Activated effector memory CD4-positive, alpha-beta T cell treated with anti-CD3 and anti-CD28 coated beads, Interleukin-2, amount 50 U/mL, for 16 hours (primary cell): ENCODE measurements around the gene GPHA2.

ENCODE experiments used
- DNase-seq: peaks from one replicate; pipeline ENCODE4 v3.0.0-alpha.2; 2020

The GPHA2 gene

DNA sequence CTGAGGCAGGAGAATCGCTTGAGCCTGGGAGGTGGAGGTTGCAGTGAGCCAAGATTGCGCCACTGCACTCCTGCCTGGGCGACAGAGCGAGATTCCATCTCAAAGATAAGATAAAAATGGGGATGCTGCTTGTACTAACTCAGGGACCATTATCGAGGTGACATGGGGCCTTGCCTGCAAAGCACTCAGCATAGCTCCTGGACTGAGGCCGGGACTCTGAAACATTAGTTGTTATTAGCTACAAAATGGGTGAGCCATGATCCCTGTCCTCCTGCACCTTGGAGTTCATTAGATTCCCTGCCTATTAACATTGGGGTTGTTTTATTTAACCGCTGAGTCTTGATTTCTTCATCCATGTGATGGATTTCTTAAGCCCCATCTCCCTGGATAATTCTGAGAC, 6.1 kb downstream of the GPHA2 start:
- no peak for DNase-seq

DNA sequence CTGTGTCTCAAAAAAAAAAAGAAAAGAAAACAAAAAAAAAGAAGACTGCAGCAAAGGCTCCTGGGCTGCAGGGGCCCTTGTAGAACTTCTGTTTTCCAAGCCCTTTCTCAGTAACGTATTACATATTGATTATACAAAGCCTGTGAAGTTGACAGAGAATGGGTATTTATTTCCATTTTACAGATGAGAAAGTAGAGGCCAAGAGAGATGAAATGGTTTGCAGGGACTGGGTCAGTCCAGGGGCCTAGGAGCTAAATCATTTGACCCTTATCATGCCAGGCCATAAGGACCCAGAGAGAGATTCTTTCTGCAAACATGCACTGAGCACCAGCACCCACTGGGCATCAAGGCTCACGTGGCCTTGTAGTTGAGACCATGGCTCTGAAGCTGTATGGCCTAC, 6.7 kb downstream of the GPHA2 start:
- no peak for DNase-seq

DNA sequence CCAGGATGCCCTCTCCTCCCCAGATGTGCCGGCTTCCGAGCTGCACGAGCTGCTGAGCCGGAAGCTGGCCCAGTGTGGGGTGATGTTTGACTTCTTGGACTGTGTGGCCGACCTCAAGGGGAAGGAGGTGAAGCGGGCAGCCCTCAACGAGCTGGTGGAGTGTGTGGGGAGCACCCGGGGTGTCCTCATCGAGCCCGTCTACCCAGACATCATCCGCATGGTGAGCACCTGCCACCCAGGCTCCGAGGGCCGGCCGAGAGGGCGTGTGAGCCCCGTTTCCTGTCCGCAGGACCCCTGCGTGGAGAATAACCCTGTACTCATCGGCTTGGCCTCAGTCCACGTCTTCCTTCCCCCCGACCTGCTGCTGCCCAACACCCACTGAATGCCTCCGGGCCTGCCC, 9.0 kb downstream of the GPHA2 start:
- no peak for DNase-seq

DNA sequence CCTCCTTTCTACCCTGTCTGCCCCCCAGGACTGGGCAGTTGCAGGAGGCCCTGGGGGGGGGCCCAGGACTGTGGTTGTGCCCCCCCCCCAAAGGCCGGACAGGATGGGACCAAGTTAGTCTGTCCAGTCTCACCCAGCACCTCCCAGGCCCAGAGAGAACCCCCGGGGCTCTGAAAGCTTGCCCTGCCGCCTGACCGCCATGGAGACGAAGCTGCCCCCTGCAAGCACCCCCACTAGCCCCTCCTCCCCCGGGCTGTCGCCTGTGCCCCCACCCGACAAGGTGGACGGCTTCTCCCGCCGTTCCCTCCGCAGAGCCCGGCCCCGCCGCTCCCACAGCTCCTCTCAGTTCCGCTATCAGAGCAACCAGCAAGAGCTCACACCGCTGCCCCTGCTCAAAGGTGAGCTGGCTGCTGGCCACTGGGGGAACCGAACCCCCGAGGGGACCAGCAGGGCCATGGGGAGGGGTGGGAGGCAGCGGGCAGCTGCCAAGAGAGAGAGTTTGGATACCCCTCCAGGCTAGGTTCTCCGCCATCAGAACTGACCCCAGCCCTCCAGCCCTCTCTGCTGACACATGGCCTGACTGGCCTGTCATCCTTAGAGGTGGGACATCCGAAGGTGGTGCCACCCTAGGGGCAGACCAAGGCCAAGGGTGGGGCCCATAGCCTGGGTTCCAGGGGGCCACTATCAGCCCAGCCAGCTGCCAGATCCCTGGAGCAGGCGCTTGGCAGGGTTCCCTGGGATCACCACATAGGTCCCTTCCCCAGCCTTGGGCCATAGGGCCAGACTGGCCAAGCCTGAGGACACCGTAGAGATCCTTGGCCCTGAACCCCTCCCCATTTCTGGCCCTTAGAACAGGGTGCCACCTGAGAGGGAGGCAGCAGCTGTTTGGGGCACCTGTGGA, 9.9 kb downstream of the GPHA2 start:
- DNase-seq = no peak

DNA sequence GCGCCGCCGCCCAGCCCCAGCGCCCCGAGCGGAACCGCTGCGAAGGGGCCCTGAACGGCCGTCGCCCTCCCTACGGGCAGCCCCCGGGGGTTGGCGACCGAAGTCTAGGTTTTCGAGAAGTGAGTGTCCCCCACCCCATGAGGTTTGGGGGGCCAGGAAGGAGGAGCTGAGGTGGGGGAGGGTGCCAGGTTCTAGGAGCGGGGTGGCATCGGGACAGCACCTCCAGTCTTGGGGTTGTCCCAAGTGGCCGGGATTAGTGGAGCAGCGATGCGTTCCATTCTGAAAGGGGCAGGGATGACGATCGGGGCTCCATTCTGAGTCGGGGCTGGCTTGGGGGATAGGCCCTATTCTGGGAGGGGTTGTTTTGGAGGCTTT, 10.8 kb downstream of the GPHA2 start:
- DNase-seq = no peak

DNA sequence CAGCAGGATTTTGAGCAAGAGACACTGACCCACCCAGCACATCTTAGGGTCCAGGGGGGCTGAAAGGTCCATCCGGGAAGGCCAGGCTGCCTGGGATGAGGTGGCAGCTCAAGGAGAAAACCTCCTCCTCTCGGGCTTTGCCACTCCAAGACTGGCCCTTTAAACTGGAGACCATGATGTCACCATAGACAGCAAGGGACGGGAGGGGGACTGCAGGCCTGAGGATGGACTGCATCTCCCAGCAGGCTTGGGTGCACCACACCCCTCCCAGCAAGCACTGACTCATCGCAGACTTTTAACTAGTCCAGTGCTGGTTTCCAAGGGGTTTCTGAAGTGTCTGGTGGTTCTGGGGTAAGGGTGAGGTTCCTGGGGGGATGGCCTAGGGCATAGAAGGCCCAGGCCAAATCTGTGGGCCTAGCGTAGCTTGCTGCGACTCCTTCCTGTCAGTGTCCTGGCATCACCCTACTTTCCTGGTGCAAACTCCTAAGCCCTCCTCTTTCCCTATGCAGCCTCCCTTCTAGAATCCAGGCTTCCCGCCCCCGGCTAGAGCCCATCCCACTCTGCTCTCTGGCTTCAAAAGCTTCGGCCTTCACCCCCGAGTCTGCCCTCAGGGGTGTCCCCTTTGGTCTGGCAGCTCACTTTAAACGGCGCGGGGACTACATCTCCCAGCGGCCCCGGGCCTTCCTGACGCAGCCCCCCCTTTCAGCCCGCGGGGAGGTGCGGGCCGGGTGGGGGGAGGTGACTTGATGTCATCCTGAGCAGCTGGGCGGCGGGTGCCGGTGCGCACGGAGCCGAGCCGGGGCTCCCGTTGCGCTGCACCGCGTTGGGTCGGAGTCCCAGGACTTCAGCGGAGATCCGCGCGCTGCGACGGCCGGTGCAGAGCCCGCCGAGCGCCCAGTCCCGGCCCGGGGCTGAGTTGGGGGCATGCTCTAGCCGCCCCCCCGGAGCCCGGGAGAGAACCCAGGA, 11.5 kb downstream of the GPHA2 start, which contains the start of gene PPP2R5B:
Gene PPP2R5B (plus strand): TSS at position 746 of the 966 bp plus-strand sequence. CDS start 1,046 bp downstream, outside the sequence.
- DNase-seq = peak; percentile 97

DNA sequence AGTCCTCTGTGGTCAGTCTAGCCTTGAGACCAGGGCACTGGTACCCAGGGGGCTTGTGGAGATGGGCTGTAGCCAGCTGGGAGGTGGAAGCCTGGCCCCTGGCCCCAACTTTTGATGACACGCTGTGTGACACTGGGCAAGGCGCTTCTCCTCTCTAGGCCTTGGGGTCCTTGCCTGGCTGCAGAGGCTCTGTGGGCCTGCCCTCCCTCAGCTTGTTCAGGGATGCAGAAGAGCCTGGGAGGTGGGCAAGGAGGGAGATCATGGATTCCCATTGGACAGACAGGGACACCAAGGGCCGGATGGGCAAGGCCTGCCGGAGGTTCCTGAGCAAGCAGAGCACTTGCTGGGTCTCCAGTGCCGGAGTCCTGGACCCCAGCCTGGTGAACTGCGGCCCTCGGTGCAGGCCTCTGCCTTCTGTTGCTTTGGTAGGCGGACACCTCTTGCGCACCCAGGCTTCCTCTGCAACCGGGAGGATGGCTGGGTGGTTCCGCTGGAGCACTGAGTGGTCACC, 12.5 kb downstream of the GPHA2 start:
- no peak for DNase-seq

DNA sequence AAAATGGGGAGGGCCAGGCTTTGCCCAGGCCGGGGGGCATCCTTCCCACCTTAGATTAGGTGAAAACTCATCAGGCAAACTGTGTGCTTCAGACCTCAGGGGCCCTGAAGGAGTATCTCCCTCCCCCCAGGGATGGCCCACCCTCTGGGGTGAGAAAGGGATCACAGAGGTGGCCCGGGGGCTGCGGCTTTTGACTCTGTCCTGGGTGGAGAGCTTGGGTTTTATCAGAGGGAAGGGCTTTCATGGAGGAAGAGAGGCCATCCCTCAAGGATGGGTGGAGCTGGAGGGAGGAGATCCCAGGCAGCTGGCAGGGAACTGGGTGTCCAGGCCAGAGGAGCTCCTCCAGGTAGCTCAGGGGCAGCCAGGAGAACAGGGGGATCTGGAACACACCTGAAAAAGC, 14.3 kb downstream of the GPHA2 start:
- DNase-seq = no peak

DNA sequence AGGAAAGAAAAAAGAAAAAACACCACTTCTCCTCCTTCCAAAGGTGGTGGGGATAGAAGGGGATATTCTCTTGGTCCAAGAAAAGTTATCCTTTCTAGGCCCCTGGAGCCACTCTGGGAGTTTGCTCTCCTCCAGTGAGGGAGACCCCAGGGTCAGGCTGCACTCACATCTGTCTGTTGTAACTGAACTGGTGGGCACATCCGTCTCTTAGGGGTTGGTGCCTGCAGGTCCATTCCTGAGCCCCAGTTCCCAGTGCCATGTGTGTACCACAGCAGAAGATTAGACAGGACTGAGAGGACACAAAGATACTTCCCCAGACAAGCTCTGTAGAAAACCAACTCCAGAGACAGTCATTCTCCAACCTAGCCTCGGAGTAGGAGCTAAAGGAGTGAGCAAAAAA, 15.6 kb downstream of the GPHA2 start:
- no peak for DNase-seq

DNA sequence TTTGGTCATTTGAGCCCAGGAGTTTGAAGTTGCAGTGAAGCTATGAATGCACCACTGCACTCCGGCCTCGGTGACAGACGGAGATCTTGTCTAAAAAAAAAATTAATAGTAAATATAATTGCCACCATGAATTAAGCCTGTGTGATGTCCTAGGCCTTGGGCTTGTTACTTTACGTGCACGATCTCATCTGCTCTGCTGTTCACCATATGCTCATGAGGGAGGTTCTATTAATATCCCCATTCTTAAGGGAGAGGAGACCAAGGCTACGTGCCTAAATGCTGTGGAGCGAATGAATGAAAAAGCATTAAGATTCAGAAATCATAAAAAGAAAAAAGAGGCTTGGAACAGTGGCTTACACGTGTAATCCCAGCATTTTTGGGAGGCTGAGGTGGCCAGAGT, 16.1 kb downstream of the GPHA2 start:
- no peak for DNase-seq

DNA sequence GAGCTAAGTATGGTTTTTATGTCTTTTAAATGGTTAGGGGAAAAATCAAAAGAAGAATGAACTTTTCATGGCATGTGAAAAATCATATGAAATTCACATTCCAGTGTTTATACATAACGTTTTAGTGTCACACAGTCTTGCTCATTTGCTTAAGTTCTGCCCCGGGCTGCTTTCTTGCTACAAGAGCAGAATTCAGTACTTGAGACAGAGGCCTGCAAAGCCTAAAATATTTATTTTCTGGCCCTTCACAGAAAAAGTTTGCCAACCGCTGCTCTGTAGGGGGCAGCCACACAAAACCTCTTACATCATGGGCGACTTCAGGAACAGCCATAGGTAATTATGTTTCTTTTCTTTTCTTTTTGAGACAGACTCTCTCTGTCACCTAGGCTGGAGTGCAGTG, 17.7 kb downstream of the GPHA2 start:
- DNase-seq = no peak

DNA sequence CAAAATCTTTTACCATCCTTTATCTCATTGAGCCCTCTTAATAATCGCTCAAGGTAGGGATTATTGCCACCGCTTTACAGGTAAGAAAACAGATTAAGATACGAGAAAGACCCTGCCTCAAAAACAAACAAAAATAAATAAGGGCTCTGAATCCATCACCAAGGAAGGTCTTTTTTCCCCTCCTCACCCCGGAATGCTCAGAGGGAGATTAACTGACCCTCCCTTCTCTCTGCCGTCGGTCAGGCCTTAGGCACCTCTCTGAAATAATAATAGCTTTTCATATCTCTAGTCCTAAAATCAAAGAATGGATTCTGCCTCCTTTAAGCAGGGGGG, 18.1 kb downstream of the GPHA2 start:
- DNase-seq = no peak

DNA sequence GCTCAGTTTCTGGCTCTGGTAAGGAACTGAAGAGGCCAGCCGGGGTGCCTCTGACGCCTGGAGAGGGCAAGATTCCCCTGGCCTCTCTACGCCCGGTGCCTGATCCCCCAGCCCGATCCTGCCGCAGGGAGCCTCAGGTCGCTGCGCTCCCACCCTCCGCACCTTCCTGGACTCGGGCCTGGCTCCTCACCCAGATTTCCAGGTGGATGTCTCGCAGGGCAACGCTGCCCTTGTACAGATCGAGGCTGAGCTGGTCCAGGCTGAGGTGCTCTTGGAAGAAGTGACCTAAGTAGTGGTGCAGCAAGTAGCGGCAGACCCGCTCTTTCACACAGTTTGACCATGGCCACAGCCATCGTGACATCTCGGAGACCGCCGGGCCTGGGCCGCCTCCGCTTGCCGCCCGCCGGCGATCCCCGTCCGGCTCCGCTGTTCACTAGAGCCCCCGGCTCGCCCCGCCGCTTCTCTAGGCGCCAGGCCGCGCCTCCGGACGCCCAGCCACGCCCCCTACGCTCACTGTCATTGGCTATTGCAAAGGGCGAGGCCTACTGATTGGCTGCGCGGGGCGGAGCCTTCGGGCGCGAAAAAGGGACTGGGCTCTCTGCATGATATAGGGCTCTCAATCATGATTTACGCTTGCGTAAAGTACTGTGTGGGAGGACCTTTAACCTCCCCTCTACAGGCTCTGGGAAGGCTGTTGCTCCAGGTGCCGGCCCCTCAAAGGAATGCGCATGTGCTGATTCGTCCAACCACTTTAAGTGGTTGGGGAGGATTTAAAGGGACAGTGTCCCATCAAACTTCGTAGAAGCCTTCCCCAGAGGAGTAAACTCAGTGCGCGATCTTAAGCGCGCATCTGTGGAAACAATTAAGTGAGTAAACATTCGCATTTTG, 18.7 kb downstream of the GPHA2 start, which contains the start of gene ATG2A:
Gene ATG2A (minus strand): TSS at position 435 of the 888 bp plus-strand sequence. CDS start 74 bp downstream, at position 361.
- peak; percentile 99 for DNase-seq

DNA sequence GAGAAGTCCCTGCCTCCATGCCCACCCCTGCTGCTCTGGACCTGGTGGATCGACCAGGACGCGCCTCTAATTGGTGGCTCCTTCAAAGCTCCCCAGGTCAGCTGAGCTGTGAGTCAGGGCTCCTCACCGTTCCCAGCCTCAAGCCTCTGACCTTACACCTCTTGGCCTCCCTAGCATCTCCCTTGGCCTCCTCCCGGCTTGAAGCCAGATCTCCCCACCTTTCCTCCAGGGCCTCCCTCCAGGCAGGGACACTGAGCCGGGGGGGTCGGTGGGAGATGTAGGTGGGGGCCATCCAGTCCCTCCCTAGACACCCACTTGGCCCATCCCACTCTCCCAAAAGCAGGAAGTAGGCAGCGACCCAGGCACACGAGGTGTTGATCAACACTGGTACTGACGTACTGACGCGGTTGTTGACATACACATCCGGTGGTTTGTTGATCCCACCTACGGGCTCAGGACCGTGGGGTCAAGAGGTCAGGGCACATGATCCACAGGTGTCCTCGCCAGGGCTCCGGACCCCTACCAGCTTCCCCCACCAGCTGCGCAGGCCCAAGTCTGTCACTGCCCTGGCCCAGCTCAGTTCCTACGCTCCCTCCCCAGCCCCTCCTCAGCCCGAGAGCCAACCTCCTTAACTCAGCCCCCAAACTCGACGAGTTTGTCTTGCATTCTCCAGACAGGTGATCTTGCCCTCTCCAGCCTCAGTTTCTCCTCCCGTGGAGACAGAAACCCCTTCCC, 19.5 kb downstream of the GPHA2 start:
- DNase-seq = peak; percentile 82

DNA sequence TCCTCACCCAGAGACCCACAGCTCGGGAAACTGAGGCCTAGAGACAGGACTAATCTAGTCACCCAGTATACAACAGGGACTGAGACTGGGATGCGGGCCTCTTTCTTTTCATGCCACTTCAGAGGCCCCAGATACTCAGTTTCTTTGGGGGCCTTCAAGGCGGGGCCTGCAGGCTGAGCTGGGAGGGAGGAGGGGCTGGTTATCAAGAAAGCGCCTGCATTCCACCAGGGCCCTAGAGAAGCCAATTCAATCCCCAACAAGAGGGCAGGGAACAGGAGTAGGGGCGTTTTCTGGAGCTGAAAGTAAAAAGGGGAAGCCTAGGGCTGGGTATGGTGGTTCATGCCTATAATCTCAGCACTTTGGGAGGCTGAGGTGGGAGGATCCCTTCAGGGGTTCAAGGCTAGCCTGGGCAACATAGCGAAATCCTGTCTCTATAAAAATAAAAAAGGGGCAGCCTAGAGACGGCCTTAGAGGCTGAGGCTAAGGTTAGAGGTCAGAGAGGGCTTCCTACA, 20.3 kb downstream of the GPHA2 start:
- no peak for DNase-seq

DNA sequence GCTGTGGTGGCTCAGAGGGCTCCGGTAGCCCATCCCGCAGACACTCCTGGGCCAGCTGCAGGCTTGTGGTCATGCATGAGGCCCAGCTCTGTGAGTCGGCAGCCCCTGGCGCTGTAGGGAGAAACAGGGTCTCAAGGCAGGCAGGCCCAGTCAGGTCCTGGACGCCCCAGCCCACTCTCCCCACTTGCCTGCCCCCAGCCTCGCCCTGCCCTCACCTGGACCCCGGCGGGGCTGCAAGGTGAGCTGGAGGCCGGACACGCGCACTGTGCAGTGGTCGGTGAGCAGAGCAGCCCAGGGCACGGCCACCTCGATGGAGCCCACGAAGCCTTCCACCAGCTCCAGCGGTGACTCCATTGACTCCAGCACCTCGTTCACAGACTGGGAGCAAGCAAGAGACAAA, 21.6 kb downstream of the GPHA2 start:
- DNase-seq = no peak

DNA sequence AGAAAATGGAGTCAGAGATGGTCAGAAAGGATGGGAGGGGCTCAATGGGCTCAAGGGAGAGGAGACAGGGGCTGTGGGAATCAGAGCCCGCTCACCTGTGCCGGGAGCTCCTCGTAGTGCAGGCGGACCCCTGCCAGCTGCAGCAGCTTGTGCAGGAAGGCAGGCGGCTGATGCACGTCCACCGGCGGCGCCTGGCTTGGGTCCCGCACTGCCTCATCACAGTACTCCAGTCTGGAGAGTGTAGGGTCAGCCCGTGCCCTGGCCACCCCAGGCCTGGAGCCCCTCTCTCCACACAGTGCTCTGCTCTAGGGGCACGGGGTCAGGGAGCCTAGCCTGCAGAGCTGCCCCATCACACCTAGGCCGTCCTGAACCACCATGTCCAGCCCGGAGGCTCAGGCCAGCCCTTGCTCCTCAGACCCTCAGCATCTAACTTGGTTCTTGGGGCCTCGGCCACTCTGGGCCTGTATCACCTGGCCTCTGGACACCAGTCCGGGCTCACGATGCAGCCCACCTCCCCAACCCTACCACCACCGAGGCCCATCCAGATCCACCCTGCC, 22.4 kb downstream of the GPHA2 start:
- DNase-seq = no peak

DNA sequence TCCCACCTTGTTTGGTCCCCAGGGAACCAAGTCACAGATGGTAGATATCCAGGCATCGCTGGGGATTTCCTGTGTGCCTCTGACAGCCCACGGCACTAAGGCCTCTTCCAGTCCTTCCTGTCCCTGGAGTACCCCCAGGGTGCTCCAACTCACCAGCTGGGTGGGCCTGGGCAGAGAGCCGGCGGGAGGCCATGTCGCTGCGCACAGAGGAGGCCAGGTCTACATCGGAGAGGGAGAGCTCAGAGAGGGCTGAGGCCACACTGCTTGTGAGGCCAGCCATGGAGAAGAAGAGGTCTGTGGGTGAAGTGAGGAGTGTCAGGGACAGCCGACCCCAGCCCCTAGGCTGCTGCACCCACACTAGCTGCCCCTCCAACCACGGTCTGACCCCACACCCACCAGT, 24.0 kb downstream of the GPHA2 start:
- DNase-seq = no peak

DNA sequence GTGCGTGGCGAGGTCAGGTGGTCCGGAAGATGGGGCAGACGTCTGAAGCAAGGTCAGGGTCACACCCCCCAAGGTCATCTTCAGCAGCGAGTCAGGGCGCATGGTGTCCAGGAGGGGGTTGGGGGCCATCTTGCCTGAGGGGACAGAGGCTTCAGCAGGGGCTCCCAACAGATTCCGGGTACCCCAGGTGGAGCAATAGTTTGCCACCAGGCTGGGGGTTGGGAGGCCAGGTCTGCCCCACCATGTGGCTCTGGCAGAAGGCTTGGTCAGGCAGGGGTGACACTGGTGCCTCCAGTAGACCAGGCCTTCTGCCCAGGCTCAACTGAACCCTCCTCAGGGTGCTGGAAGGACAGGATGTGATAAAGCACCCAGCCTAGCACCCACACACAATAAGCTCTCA, 24.6 kb downstream of the GPHA2 start:
- no peak for DNase-seq

DNA sequence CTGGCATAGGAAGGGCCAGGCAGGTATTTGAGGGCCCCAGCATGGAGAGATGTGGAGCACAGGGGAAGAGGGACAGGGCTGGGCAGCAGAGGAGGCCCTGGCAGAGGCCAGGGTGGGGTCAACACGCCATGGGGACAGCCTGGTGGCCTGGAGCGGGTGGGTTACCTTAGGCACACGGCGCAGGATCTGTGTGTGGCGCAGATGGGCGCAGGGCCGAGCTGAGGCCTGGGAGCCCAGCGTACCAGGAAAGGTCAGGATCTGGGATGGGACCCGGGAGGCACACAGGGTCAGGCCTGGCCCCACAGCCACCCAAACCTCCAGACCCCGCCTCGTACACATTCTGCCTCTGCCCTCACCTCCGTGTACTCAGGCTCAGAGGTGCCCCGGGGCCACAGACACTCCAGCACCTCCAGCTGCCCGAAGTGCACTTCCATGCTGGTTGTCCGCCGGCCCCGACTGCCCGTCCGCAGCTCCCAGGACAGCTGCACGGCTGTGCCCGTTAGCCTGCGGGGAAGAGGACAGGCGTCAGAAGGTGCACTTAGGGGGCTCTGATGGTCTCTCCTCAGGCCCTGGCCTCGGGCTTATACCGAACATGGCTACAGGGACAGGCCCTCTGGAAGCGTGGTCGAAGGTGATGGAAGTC, 25.1 kb downstream of the GPHA2 start:
- DNase-seq = no peak
